PC-9 (cell line): ENCODE results near the gene DCP2.

Experiments used
- CTCF ChIP-seq: fragments of 200-600 bp; sonication (generic); conservative IDR thresholded peaks from 2 replicates; pipeline ENCODE4 v1.6.1; 2017; ENCODE audit warnings: mixed run types, antibody characterized with exemption, mild to moderate bottlenecking, moderate library complexity
- EZH2 ChIP-seq: fragments of 200-600 bp; sonication (generic); IDR thresholded peaks from 2 replicates; pipeline ENCODE4 v1.8.0; 2017; ENCODE audit warnings: antibody characterized with exemption, low read depth

DNA sequence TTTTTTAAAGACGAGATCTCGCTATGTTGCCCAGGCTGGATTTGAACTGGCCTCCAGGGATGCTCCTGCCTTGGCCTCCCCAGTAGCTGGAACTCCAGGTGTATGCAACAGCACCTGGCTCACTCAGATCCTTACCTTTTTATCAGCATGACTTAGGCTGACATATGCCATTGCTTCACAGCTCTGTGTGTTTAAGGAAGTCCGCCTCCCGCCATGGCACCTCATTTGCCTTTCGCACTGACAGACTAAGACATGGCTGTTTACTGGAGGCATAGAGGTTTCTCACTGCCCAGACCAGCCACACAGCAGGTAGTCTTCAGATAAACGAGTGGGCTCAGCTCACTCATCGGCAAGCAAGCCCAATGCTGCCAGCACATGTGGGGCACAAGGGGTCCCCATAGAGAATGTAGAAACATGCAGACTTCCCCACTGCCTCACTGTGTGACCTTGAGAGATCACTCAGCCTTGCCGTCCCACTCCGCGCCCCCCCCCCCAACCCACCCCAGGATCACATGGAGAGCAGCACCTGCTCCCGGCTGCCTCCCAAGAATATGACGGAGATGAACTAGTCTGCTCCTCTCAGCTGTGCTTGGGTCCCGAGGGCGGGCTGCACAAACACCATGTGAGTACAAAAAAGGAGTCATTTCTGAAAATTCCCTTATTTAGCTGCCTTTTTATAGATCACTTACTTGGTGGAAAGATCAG, 62.8 kb downstream of the DCP2 start:
- TF ChIP-seq CTCF (no peak), EZH2 (no peak)
